Mucosa of descending colon (tissue), 3 donors: Measurements from ENCODE around the gene HIPK3. TPM values are rescaled to one million over a fixed set of nuclear protein-coding genes. Genes with fewer than 3 reads are reported as not detected.
A peak's percentile ranks its signal among the peaks of the same experiment; 100 is the strongest.

Experiments
- ATAC-seq: fragments of 200-7000 bp; cut with Tn5 transposase; one replicate; pipeline ENCODE4 v1.9.1; 2020; ENCODE audit warnings: mild to moderate bottlenecking, moderate library complexity
- DNase-seq, 3 donors: peaks; one replicate each; pipeline ENCODE4 v3.0.0-alpha.2; 2020
- H3K36me3 ChIP-seq: fragments of 200-600 bp; one replicate; pipeline ENCODE4 v1.8.0; 2021; ENCODE audit warnings: low read depth, mild to moderate bottlenecking
- H3K4me1 ChIP-seq: fragments of 200-600 bp; one replicate; pipeline ENCODE4 v1.8.0; 2021; ENCODE audit warnings: low read depth, mild to moderate bottlenecking
- H3K4me3 ChIP-seq: fragments of 200-600 bp; one replicate; pipeline ENCODE4 v1.8.0; 2021; ENCODE audit warnings: mild to moderate bottlenecking
- H3K9me3 ChIP-seq: fragments of 200-600 bp; one replicate; pipeline ENCODE4 v1.8.0; 2021; ENCODE audit warnings: mild to moderate bottlenecking
- CTCF ChIP-seq: fragments of 200-600 bp; IDR thresholded peaks from one replicate; pipeline ENCODE4 v1.8.0; 2022; ENCODE audit warnings: antibody characterized with exemption, mild to moderate bottlenecking
- intact Hi-C, 2 donors: fragments of 100-400 bp; cut with DNase I in 1 of 2; cut with micrococcal nuclease in 1 of 2; formaldehyde crosslinking; loops; one replicate each; pipeline versions ENCODE4 v1.11.0 to v1.11.1; 2022; cut with DNase I, micrococcal nuclease
- total RNA-seq, 3 donors: library from RNA; stranded (reverse); fragmentation: NEBNext Ultra II Directional in 2 of 3; extraction: Animal tissue kit (Norgen Biotek cat#: 25700) in 2 of 3; gene quantifications; one replicate each; pipeline versions ENCODE4 v1.2.1 to v1.2.4, GENCODE V29; 2021 to 2023
- donor health status: DM: no; HTN: no; CAD: no; lungs with moderate emphysema.
- donor health status: DM: no; HTN: no; CAD: no.
- donor health status: DM: no; HTN: yes; CAD: no.

Gene HIPK3
- total RNA-seq, 3 donors from 2014 or later, result 67.0 to 254 (median 69.7) TPM

GRCh38 chr11:33262011-33262645 is 4.9 kb downstream of the HIPK3 start:
- peaks cover 21% of the 10 kb centered on the region for H3K4me1 ChIP-seq

GRCh38 chr11:33263549-33263948 is 6.4 kb downstream of the HIPK3 start:
- Histone ChIP-seq H3K9me3 (no peaks in the 10 kb centered on the region), H3K4me1 (peaks cover 21% of the 10 kb centered on the region), H3K36me3 (no peaks in the 10 kb centered on the region), H3K4me3 (no peak overlapping the region)
- ATAC-seq, result no peak
- no peak for TF ChIP-seq CTCF
- intact Hi-C loops, result loop anchor here in 1 of 2 donors (10.0 kb wide), 1 partner anchor 61 kb away; no protein-coding TSS in a partner anchor
- no peak for DNase-seq

More at GRCh38 chr11:33262011-33262645, 4.9 kb downstream of the HIPK3 start:
- intact Hi-C loops, result loop anchor here in 1 of 2 donors (10.0 kb wide), 1 partner anchor 63 kb away; no protein-coding TSS in a partner anchor
- ATAC-seq (no peak), DNase-seq (no peak)
- no peaks in the 10 kb centered on the region for H3K36me3 ChIP-seq
- TF ChIP-seq CTCF, result no peak
- no peak overlapping the region for H3K4me3 ChIP-seq
- H3K9me3 ChIP-seq, result no peaks in the 10 kb centered on the region

- TF ChIP-seq CTCF, result no peak
- H3K36me3 ChIP-seq, result no peaks in the 10 kb centered on the region
- H3K4me3 ChIP-seq, result no peak overlapping the region
- DNase-seq (no peak), ATAC-seq (no peak)
- H3K9me3 ChIP-seq, result no peaks in the 10 kb centered on the region
- intact Hi-C loops, result loop anchor here in 1 of 2 donors (10.0 kb wide), 1 partner anchor 60 kb away; no protein-coding TSS in a partner anchor
- H3K4me1 ChIP-seq, result peaks cover 24% of the 10 kb centered on the region
These were observed 7.7 kb downstream of the HIPK3 start for GRCh38 chr11:33264926-33265325.

GRCh38 chr11:33266393-33267215 is 9.4 kb downstream of the HIPK3 start:
- ATAC-seq (no peak), DNase-seq (no peak)
- no peak overlapping the region for H3K4me3 ChIP-seq
- intact Hi-C loops, result loop anchor here in 1 of 2 donors (10.0 kb wide), 1 partner anchor 58 kb away; no protein-coding TSS in a partner anchor
- no peaks in the 10 kb centered on the region for H3K36me3 ChIP-seq
- peaks cover 17% of the 10 kb centered on the region for H3K4me1 ChIP-seq
- H3K9me3 ChIP-seq, result no peaks in the 10 kb centered on the region
- no peak for TF ChIP-seq CTCF

- intact Hi-C loops, result loop anchor here in 1 of 2 donors (10.0 kb wide), 1 partner anchor 56 kb away; no protein-coding TSS in a partner anchor
- Histone ChIP-seq H3K4me1 (peaks cover 23% of the 10 kb centered on the region), H3K36me3 (no peaks in the 10 kb centered on the region), H3K4me3 (no peak overlapping the region), H3K9me3 (no peaks in the 10 kb centered on the region)
- no peak for TF ChIP-seq CTCF
- DNase-seq (no peak), ATAC-seq (peak; percentile 8)
These were observed 11.9 kb downstream of the HIPK3 start for GRCh38 chr11:33268945-33269540.
